ENCODE measurements around the gene SOX1. TPM values are rescaled to one million over a fixed set of nuclear protein-coding genes. Genes with fewer than 3 reads are reported as not detected.

SOX1 gene
- polyA plus RNA-seq, 1 of the 3 experiments (the other 2 are of a cell fraction): not detected

DNA sequence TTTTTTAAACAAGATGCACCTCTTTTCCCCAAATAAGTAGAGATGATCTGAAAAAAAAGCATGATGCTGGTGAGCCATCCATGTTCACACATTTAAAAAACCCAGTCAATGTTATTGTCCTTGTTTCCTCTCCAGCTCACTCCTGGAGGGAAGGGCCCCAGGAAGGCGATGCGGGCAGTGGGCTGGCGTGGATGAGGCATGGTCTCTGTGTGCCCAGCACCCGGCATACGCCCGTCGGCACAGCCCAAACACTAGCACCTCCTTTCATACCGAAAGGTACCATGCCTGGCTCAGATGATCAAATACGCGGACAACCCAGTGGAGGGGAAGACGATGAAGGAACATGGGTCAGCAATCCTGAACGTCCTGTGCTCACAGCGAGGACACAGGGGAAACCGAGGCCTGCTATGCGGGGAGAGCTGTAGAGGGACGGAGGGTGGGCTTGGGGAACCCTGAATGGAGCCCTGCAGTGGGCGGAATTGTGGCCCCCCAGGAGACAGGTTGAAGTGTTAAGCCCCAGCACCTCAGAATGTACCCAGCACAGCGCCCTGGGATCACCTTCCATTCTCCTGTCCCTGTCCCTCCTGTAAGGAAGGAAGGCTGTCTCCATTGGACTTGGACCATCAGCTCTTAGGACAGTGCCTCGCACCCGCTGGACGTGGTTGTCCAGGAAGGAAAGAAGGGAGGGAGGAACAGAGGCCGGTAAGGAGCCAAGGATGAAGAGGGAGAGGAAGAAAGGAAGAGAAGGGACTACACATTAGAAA is 49.4 kb downstream of the SOX1 start:
- H3F3A ChIP-seq (replicated peaks; ENCODE audit: insufficient read depth): no peaks in the 10 kb centered on the region
- 12% methylated on average over 22 of the region's 22 CpGs for WGBS (ENCODE audit: low lambda C conversion rate)
- H3K79me2 ChIP-seq (ENCODE audit: insufficient read depth): no peaks in the 10 kb centered on the region
- H3K9me2 ChIP-seq: no peaks in the 10 kb centered on the region
- no peaks in the 10 kb centered on the region for H3K9me3 ChIP-seq
- no peak overlapping the region for H3K4me3 ChIP-seq (ENCODE audit: low read depth in 2 of 2, low read length in 1 of 2)
- ChIA-PET CTCF (interaction anchor here (1.5 kb wide), 1 partner anchor 13 kb away, joined by 3 read pairs; no protein-coding TSS in a partner anchor), POLR2A (no interaction called here)
- DNase-seq: no peak
- no peaks in the 10 kb centered on the region for H3K36me3 ChIP-seq (replicated peaks in 1 of 2; ENCODE audit: control insufficient read depth in 1 of 2, insufficient read depth in 2 of 2, low read length in 1 of 2)
- TF ChIP-seq RFX5 (IDR thresholded peaks at IDR 0.05; ENCODE audit: low read length): no peak
- no peak for TF ChIP-seq FOSL2 (IDR thresholded peaks at IDR 0.05; ENCODE audit: borderline replicate concordance, low read depth)
- TF ChIP-seq SIN3A (IDR thresholded peaks at IDR 0.05; ENCODE audit: borderline replicate concordance, low read depth, low read length): no peak
- no peak for TF ChIP-seq ELF1 (IDR thresholded peaks at IDR 0.05)
- TF ChIP-seq, protein P1, sequence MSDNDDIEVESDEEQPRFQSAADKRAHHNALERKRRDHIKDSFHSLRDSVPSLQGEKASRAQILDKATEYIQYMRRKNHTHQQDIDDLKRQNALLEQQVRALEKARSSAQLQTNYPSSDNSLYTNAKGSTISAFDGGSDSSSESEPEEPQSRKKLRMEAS (IDR thresholded peaks at IDR 0.05; ENCODE audit: low read depth): no peak
- TF ChIP-seq TEAD4 (IDR thresholded peaks at IDR 0.05; ENCODE audit: borderline replicate concordance, insufficient read depth): no peak
- TF ChIP-seq RXRA (IDR thresholded peaks at IDR 0.05; ENCODE audit: borderline replicate concordance, low read depth): no peak
- TF ChIP-seq EZH2phosphoT487 (IDR thresholded peaks at IDR 0.05; ENCODE audit: borderline replicate concordance, low read depth): no peak
- TF ChIP-seq POLR2AphosphoS5 (IDR thresholded peaks at IDR 0.05; ENCODE audit: low read depth, low read length): no peak
- no peak for TF ChIP-seq SMC3 (IDR thresholded peaks at IDR 0.05; ENCODE audit: low read depth, low read length)
- TF ChIP-seq, protein P2, sequence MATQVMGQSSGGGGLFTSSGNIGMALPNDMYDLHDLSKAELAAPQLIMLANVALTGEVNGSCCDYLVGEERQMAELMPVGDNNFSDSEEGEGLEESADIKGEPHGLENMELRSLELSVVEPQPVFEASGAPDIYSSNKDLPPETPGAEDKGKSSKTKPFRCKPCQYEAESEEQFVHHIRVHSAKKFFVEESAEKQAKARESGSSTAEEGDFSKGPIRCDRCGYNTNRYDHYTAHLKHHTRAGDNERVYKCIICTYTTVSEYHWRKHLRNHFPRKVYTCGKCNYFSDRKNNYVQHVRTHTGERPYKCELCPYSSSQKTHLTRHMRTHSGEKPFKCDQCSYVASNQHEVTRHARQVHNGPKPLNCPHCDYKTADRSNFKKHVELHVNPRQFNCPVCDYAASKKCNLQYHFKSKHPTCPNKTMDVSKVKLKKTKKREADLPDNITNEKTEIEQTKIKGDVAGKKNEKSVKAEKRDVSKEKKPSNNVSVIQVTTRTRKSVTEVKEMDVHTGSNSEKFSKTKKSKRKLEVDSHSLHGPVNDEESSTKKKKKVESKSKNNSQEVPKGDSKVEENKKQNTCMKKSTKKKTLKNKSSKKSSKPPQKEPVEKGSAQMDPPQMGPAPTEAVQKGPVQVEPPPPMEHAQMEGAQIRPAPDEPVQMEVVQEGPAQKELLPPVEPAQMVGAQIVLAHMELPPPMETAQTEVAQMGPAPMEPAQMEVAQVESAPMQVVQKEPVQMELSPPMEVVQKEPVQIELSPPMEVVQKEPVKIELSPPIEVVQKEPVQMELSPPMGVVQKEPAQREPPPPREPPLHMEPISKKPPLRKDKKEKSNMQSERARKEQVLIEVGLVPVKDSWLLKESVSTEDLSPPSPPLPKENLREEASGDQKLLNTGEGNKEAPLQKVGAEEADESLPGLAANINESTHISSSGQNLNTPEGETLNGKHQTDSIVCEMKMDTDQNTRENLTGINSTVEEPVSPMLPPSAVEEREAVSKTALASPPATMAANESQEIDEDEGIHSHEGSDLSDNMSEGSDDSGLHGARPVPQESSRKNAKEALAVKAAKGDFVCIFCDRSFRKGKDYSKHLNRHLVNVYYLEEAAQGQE (IDR thresholded peaks at IDR 0.05; ENCODE audit: low read depth, low read length): no peak
- no peak for TF ChIP-seq NFIC (IDR thresholded peaks at IDR 0.05; ENCODE audit: borderline replicate concordance)
- TF ChIP-seq, protein P3, sequence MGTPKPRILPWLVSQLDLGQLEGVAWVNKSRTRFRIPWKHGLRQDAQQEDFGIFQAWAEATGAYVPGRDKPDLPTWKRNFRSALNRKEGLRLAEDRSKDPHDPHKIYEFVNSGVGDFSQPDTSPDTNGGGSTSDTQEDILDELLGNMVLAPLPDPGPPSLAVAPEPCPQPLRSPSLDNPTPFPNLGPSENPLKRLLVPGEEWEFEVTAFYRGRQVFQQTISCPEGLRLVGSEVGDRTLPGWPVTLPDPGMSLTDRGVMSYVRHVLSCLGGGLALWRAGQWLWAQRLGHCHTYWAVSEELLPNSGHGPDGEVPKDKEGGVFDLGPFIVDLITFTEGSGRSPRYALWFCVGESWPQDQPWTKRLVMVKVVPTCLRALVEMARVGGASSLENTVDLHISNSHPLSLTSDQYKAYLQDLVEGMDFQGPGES (IDR thresholded peaks at IDR 0.05; ENCODE audit: low read depth, low read length): no peak
- TF ChIP-seq, protein P4, sequence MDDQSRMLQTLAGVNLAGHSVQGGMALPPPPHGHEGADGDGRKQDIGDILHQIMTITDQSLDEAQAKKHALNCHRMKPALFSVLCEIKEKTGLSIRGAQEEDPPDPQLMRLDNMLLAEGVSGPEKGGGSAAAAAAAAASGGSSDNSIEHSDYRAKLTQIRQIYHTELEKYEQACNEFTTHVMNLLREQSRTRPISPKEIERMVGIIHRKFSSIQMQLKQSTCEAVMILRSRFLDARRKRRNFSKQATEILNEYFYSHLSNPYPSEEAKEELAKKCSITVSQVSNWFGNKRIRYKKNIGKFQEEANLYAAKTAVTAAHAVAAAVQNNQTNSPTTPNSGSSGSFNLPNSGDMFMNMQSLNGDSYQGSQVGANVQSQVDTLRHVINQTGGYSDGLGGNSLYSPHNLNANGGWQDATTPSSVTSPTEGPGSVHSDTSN (IDR thresholded peaks at IDR 0.05): no peak
- TF ChIP-seq RCOR1 (IDR thresholded peaks at IDR 0.05; ENCODE audit: low read length): no peak
- no peak for TF ChIP-seq JUND (IDR thresholded peaks at IDR 0.05)
- no peak for TF ChIP-seq CHD2 (IDR thresholded peaks at IDR 0.05; ENCODE audit: low read length, partially characterized antibody)
- TF ChIP-seq YY1 (IDR thresholded peaks at IDR 0.05; ENCODE audit: low read depth): no peak
- no peak for TF ChIP-seq FOXM1 (IDR thresholded peaks at IDR 0.05; ENCODE audit: low read depth)
- TF ChIP-seq, protein P5, sequence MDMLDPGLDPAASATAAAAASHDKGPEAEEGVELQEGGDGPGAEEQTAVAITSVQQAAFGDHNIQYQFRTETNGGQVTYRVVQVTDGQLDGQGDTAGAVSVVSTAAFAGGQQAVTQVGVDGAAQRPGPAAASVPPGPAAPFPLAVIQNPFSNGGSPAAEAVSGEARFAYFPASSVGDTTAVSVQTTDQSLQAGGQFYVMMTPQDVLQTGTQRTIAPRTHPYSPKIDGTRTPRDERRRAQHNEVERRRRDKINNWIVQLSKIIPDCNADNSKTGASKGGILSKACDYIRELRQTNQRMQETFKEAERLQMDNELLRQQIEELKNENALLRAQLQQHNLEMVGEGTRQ (IDR thresholded peaks at IDR 0.05; ENCODE audit: borderline replicate concordance, low read depth, low read length): no peak
- no peak overlapping the region for H3K4me2 ChIP-seq
- no peak overlapping the region for H3K27ac ChIP-seq (ENCODE audit: low read depth in 2 of 2, low read length in 1 of 2)
- H3K4me1 ChIP-seq (ENCODE audit: control insufficient read depth in 1 of 2, insufficient read depth in 2 of 2, low read depth in 1 of 2, low read length in 1 of 2): no peaks in the 10 kb centered on the region
- H2AFZ ChIP-seq (ENCODE audit: low read depth): no peak overlapping the region
- H4K20me1 ChIP-seq (ENCODE audit: insufficient read depth): no peaks in the 10 kb centered on the region
- no peak overlapping the region for H3K9ac ChIP-seq
- H3K27me3 ChIP-seq (ENCODE audit: insufficient read depth): peaks cover 59% of the 10 kb centered on the region
